Hepatocyte (in vitro differentiated cells): ENCODE data around the gene ZNG1F. TPM values are rescaled to one million over a fixed set of nuclear protein-coding genes. Genes with fewer than 3 reads are reported as not detected.
A peak's percentile ranks its signal among the peaks of the same experiment; 100 is the strongest.
"Not testable (repeated sequence)": the region's sequence is repeated elsewhere in the genome, so short reads cannot be mapped to it uniquely, and the experiment has no call there.

Source experiments
- DNase-seq: peaks from one replicate; pipeline ENCODE4 v3.0.0-alpha.2; 2016; ENCODE audit warnings: low spot score
- H2AFZ ChIP-seq: fragments of 200-600 bp; sonication (generic); 2 replicates; pipeline ENCODE4 v1.6.0; 2016; ENCODE audit warnings: antibody characterized with exemption, mild to moderate bottlenecking
- H3K27ac ChIP-seq: fragments of 200-600 bp; sonication (generic); 2 replicates; pipeline ENCODE4 v1.5.1; 2016; ENCODE audit warnings: mild to moderate bottlenecking
- H3K27me3 ChIP-seq: fragments of 200-600 bp; sonication (generic); 2 replicates; pipeline ENCODE4 v1.6.1; 2016
- H3K36me3 ChIP-seq: fragments of 200-600 bp; sonication (generic); replicated peaks from 2 replicates; pipeline ENCODE4 v1.5.1; 2016; ENCODE audit warnings: low read depth; ENCODE audit not compliant: insufficient read depth
- H3K4me1 ChIP-seq: fragments of 200-600 bp; sonication (generic); 2 replicates; pipeline ENCODE4 v1.5.1; 2016; ENCODE audit warnings: mild to moderate bottlenecking, moderate library complexity; ENCODE audit not compliant: insufficient read depth
- H3K4me2 ChIP-seq: fragments of 200-600 bp; sonication (generic); 2 replicates; pipeline ENCODE4 v1.6.0; 2016
- H3K4me3 ChIP-seq: fragments of 200-600 bp; sonication (generic); 2 replicates; pipeline ENCODE4 v1.5.1; 2016; ENCODE audit warnings: mild to moderate bottlenecking
- H3K79me2 ChIP-seq: fragments of 200-600 bp; sonication (generic); 2 replicates; pipeline ENCODE4 v1.6.0; 2017; ENCODE audit warnings: mild to moderate bottlenecking
- H3K9me2 ChIP-seq: fragments of 200-600 bp; sonication (generic); replicated peaks from 2 replicates; pipeline ENCODE4 v1.6.0; 2017; ENCODE audit warnings: mild to moderate bottlenecking; ENCODE audit not compliant: insufficient read depth
- H3K9me3 ChIP-seq: fragments of 200-600 bp; sonication (generic); 2 replicates; pipeline ENCODE4 v1.5.1; 2016; ENCODE audit warnings: low read depth, mild to moderate bottlenecking
- H4K20me1 ChIP-seq: fragments of 200-600 bp; sonication (generic); 2 replicates; pipeline ENCODE4 v1.6.0; 2016; ENCODE audit warnings: mild to moderate bottlenecking; ENCODE audit not compliant: insufficient read depth, poor library complexity, severe bottlenecking
- CTCF ChIP-seq: fragments of 200-600 bp; sonication (generic); IDR thresholded peaks from 2 replicates; pipeline ENCODE4 v1.5.1; 2016; ENCODE audit warnings: antibody characterized with exemption, mild to moderate bottlenecking; ENCODE audit not compliant: poor library complexity
- WGBS: methylation state at CpG from one replicate; pipeline ENCODE4 v1.1.6; 2016; ENCODE audit warnings: low lambda C conversion rate; ENCODE audit errors: missing lambda C conversion rate; 5-methylcytosine and 5-hydroxymethylcytosine counted together
- microRNA-seq: library from miRNA; unstranded; fragments of <30 nt; microRNA quantifications from one replicate; pipeline ENCODE4, GENCODE V29; 2017
- polyA plus RNA-seq: library from polyadenylated mRNA; unstranded; fragments of >200 nt; fragmentation: Nextera tagmentation; extraction: Ambion mirVana; gene quantifications from 2 replicates; pipeline ENCODE4 v1.2.1, GENCODE V29; 2016
- small RNA-seq: library from RNA; depleted of rRNA; stranded (forward); fragments of <200 nt; gene quantifications from one replicate; pipeline ENCODE3, GENCODE V24; 2014
- total RNA-seq: library from RNA; depleted of rRNA; stranded (reverse); fragments of >200 nt; gene quantifications from 2 replicates; pipeline ENCODE4 v1.2.3, GENCODE V29; 2014

Gene ZNG1F
- total and polyA plus RNA-seq, 2 experiments from 2014 or later: 14.3 to 19.2 TPM

DNA sequence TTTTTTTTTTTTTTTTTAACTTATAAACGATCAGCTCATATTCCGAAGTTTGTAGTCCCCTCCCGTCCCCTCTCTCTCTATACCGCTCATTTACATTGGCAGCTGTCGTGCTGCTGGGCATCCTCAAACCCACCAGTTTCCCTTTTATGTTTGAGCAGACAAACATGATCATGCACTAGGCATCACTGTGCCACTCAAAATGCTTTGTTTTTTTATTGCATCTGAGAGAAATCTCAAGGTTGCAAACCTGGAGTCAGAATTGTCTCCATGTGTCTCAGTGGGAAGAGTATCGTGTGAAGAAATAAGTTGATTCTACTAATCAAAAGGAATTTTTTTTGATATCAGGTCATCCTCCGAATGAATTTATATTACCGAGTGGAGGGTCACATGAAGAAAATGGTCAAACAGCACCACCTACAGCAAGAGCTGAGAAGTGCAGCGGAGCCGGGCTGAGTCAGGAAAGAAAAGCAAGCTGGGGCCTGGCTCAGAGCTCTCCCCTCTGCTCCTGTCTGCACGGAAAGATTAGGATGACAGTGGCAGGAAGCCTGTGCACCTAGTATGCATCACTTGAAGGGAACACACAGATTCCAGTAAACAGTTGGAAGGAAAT, 100.6 kb downstream of the ZNG1F start:
- not testable (repeated sequence) for H3K4me3 ChIP-seq, H2AFZ ChIP-seq, H3K36me3 ChIP-seq, H3K4me1 ChIP-seq, H3K79me2 ChIP-seq, H3K27me3 ChIP-seq, H3K9me3 ChIP-seq, H3K27ac ChIP-seq, H3K4me2 ChIP-seq, H3K9me2 ChIP-seq, DNase-seq, H4K20me1 ChIP-seq
- peak; percentile 31 for TF ChIP-seq CTCF
- 34% methylated on average over 9 of the region's 11 CpGs for WGBS

DNA sequence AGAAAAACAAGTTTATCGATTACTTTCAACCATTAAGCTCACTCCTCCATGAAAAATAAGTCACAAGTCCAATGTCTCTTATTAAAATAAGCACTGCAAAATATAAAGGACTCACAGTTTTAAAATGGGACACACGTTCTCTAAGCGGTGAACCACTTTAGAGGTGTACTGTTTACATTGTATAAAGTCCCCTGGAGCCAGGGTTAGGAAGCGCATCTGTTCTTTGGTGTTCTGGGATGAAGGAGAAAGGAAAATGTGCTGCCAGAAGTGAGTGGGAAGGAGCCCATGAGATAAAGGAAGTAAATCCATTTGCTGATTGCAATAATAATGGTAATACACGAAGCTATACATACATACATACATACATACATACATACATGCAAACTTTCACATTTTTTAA, 101.2 kb downstream of the ZNG1F start:
- not testable (repeated sequence) for DNase-seq, H3K9me2 ChIP-seq, H3K36me3 ChIP-seq, H3K27me3 ChIP-seq, H3K79me2 ChIP-seq, H3K9me3 ChIP-seq, H3K4me2 ChIP-seq, H2AFZ ChIP-seq, H3K27ac ChIP-seq, H3K4me3 ChIP-seq, H4K20me1 ChIP-seq, H3K4me1 ChIP-seq
- 59% methylated on average over 5 of the region's 5 CpGs for WGBS

DNA sequence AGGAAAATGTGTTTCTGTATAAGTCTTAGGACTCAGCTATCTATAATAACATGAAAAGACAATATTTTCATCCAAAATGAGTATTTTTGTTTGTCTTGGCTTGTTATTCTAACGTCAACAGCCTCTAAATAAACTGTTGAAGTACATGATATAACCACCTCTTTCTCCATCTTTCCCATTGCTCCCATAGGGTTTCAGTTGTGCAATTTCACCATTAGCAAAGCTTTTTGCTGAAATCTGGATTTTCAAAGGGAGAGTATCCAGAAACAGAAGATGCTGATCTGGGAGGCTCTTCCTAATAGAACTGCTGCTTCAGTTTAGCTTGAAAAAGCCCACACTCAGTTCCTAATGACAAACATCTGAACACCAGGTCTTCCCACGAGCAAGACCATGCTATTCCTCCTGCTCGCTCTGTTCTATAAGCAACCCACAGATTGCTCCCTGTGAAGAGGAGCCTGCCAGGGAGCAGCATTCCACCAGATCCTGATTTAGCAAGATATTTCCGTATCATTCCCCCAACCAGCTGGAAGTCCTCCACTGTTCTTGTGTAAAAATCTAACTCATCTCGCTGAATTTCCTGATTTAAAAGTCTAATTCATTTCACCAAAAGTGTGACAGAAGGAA, 101.8 kb downstream of the ZNG1F start:
- H3K4me1 ChIP-seq, H3K9me2 ChIP-seq, H3K79me2 ChIP-seq, H3K9me3 ChIP-seq, H3K36me3 ChIP-seq, H3K27me3 ChIP-seq, H2AFZ ChIP-seq, H3K4me3 ChIP-seq, H3K27ac ChIP-seq, H3K4me2 ChIP-seq, H4K20me1 ChIP-seq, DNase-seq: not testable (repeated sequence)
- 47% methylated on average over 5 of the region's 5 CpGs for WGBS

DNA sequence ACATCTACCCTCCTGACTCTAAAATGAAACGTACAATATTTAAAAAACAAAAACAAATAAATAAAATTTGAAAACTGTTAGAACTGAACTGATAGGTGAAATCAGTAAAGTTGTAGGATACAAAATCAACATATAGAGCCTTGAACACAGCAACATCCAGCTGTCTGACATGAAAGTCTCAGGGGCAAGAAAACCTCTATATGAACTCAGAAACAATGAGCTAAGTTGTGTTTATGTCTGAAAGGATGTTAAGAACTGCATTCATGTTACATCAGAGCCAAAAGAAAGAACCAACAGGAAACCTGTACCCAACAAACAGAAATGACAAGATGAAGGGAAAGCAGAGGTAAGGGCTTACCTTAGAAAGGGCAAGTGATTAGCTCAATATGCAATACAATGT, 102.4 kb downstream of the ZNG1F start:
- not testable (repeated sequence) for H3K36me3 ChIP-seq, H3K4me3 ChIP-seq, H3K27ac ChIP-seq, H3K79me2 ChIP-seq, H3K9me3 ChIP-seq, H3K9me2 ChIP-seq, DNase-seq, H4K20me1 ChIP-seq, H3K4me1 ChIP-seq, H3K4me2 ChIP-seq, H2AFZ ChIP-seq
- 23% methylated on average over 1 of the region's 1 CpG for WGBS
- H3K27me3 ChIP-seq: peaks cover 11% of the 10 kb centered on the region

DNA sequence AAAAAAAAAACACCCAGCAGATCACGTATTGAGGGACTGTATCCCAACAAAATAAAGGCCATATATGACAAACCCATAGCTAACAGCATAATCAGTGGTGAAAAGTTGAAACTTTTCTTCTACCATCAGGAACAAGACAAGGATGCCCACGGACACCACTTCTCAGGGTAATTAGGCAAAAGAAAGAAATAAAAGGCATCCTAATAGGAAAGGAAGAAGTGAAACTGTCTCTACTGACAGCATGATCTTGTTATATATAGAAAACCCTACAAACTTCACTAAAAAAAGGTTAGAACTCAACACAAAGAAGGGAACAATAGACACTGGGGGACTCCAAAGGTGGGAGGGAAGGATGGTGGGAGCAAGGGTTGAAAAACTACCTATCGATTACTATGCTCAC, 102.9 kb downstream of the ZNG1F start:
- not testable (repeated sequence) for H2AFZ ChIP-seq, H3K4me1 ChIP-seq, H3K36me3 ChIP-seq, H4K20me1 ChIP-seq, H3K79me2 ChIP-seq, H3K4me2 ChIP-seq, H3K9me2 ChIP-seq, H3K27ac ChIP-seq, H3K4me3 ChIP-seq, H3K9me3 ChIP-seq, DNase-seq
- 48% methylated on average over 3 of the region's 3 CpGs for WGBS
- H3K27me3 ChIP-seq: peaks cover 11% of the 10 kb centered on the region

GRCh38 chr9:41082358-41082757, 106.8 kb downstream of the ZNG1F start:
- H3K9me2 ChIP-seq, H3K27ac ChIP-seq, H3K4me1 ChIP-seq, H4K20me1 ChIP-seq, H2AFZ ChIP-seq, H3K9me3 ChIP-seq, H3K4me3 ChIP-seq, H3K79me2 ChIP-seq, H3K4me2 ChIP-seq, H3K36me3 ChIP-seq, DNase-seq: not testable (repeated sequence)
- H3K27me3 ChIP-seq: peaks cover 11% of the 10 kb centered on the region
- WGBS: 36% methylated on average over 4 of the region's 4 CpGs

Small RNA genes lying within 50 kb of the gene (microRNA-seq; reads per million reads assigned to microRNA genes)
- gene MIR4477A: not detected

Small RNA genes lying within 50 kb of the gene (small RNA-seq; reads per million reads assigned to genes)
- gene MIR4477A (not detected), gene RNA5SP530 (not detected)

Other genes with a start within 250 kb of the ZNG1F start
- gene FOXD4L6, start 60.6 kb downstream of the ZNG1F start, total RNA-seq: not detected in 2 replicates
- not detected in 2 replicates for gene FOXD4L6, start 60.6 kb downstream of the ZNG1F start, polyA plus RNA-seq